Body of pancreas (tissue), 4 donors: ENCODE data around the gene RNF13. TPM values are rescaled to one million over a fixed set of nuclear protein-coding genes. Genes with fewer than 3 reads are reported as not detected.

Source experiments
- ATAC-seq: fragments of 150-250 bp; one replicate; pipeline ENCODE4 v1.9.1; 2016
- DNase-seq, 4 donors: peaks; one replicate each; pipeline ENCODE4 v3.0.0-alpha.2; 2019
- H3K27ac ChIP-seq, 4 donors: fragments of 200-600 bp; sonication (generic); 1 replicate in 3 of 4; 2 replicates in 1 of 4; pipeline versions ENCODE4 v1.5.1 to v1.6.1; 2016 to 2019; ENCODE audit warnings: mild to moderate bottlenecking in 1 of 4, mixed read lengths in 1 of 4, moderate library complexity in 1 of 4
- H3K27me3 ChIP-seq, 2 donors: fragments of 200-600 bp; sonication (generic); one replicate each; pipeline ENCODE4 v1.6.0; 2016; ENCODE audit warnings: mild to moderate bottlenecking in 1 of 2
- H3K36me3 ChIP-seq, 2 donors: fragments of 200-600 bp; sonication (generic); replicated peaks in 1 of 2; 2 replicates each; pipeline ENCODE4 v1.5.1; 2016; ENCODE audit warnings: low read depth in 2 of 2; ENCODE audit not compliant: insufficient read depth in 1 of 2
- H3K4me1 ChIP-seq: fragments of 200-600 bp; sonication (generic); one replicate; pipeline ENCODE4 v1.6.0; 2016
- H3K4me3 ChIP-seq, 2 donors: fragments of 200-600 bp; sonication (generic); 1 replicate in 1 of 2; 2 replicates in 1 of 2; pipeline ENCODE4 v1.5.1; 2016 to 2019
- H3K9me3 ChIP-seq, 3 donors: fragments of 200-600 bp; sonication (generic); 1 replicate in 2 of 3; 2 replicates in 1 of 3; pipeline ENCODE4 v1.5.1; 2016
- CTCF ChIP-seq, 7 experiments: fragments of 450-650 bp in 4 of 7; fragments of 200-600 bp in 3 of 7; sonication (generic) in 3 of 7; IDR thresholded peaks; one replicate each; pipeline ENCODE4 v1.5.1; 2016 to 2019; ENCODE audit warnings: antibody characterized with exemption in 7 of 7
- POLR2A ChIP-seq, 3 donors: fragments of 450-650 bp; IDR thresholded peaks; one replicate each; pipeline ENCODE4 v1.6.1; 2016; ENCODE audit warnings: antibody characterized with exemption in 3 of 3, mild to moderate bottlenecking in 2 of 3
- WGBS, 2 donors: methylation state at CpG; one replicate each; pipeline ENCODE4 v1.1.5; 2017; 5-methylcytosine and 5-hydroxymethylcytosine counted together
- intact Hi-C: fragments of 100-400 bp; cut with DNase I; formaldehyde crosslinking; loops from one replicate; pipeline ENCODE4 v1.15.1; 2023
- total RNA-seq, 2 donors: library from RNA; depleted of rRNA; stranded (reverse); fragments of >200 nt; gene quantifications; one replicate each; pipeline ENCODE4 v1.1.0, GENCODE V29; 2016

RNF13 gene
- total RNA-seq, 2 donors from 2014 or later: 26.4 to 52.4 TPM

GRCh38 chr3:149767720-149768119 is 45.3 kb upstream of the RNF13 start:
- ATAC-seq (no peak), DNase-seq (no peak)
- Histone ChIP-seq H3K27ac (no peak overlapping the region), H3K27me3 (no peaks in the 10 kb centered on the region), H3K4me1 (no peaks in the 10 kb centered on the region), H3K4me3 (no peak overlapping the region), H3K9me3 (no peaks in the 10 kb centered on the region), H3K36me3 (no peaks in the 10 kb centered on the region)
- WGBS, 2 donors: 64 to 73% methylated on average over 4 to 6 of the region's 6 CpGs
- TF ChIP-seq CTCF (IDR thresholded peaks at IDR 0.05) (no peak), POLR2A (IDR thresholded peaks at IDR 0.05) (no peak)
- intact Hi-C loops: no loop called here

- H3K9me3 ChIP-seq: no peaks in the 10 kb centered on the region
- no peak overlapping the region for H3K27ac ChIP-seq
- 88 to 91% methylated on average over 6 of the region's 6 CpGs for WGBS, 2 donors
- ATAC-seq (no peak), DNase-seq (no peak)
- intact Hi-C loops: no loop called here
- no peaks in the 10 kb centered on the region for H3K36me3 ChIP-seq
- TF ChIP-seq CTCF (IDR thresholded peaks at IDR 0.05) (no peak), POLR2A (IDR thresholded peaks at IDR 0.05) (no peak)
- H3K4me3 ChIP-seq: no peak overlapping the region
- H3K27me3 ChIP-seq: no peaks in the 10 kb centered on the region
- no peaks in the 10 kb centered on the region for H3K4me1 ChIP-seq
These were observed 44.3 kb upstream of the RNF13 start for GRCh38 chr3:149768704-149769103.

- no peak for DNase-seq
- no peak overlapping the region for H3K27ac ChIP-seq
- no peaks in the 10 kb centered on the region for H3K27me3 ChIP-seq
- TF ChIP-seq POLR2A (IDR thresholded peaks at IDR 0.05): no peak
- TF ChIP-seq CTCF (IDR thresholded peaks at IDR 0.05): no peak
- H3K9me3 ChIP-seq: no peaks in the 10 kb centered on the region
- no peaks in the 10 kb centered on the region for H3K4me1 ChIP-seq
- no peak for ATAC-seq
- intact Hi-C loops: no loop called here
- 59 to 67% methylated on average over 2 of the region's 2 CpGs for WGBS, 2 donors
- no peak overlapping the region for H3K4me3 ChIP-seq
- H3K36me3 ChIP-seq: no peaks in the 10 kb centered on the region
These were observed 42.8 kb upstream of the RNF13 start for GRCh38 chr3:149770246-149770645.

GRCh38 chr3:149771652-149772271 is 41.3 kb upstream of the RNF13 start:
- Histone ChIP-seq H3K4me1 (no peaks in the 10 kb centered on the region), H3K4me3 (no peak overlapping the region), H3K36me3 (no peaks in the 10 kb centered on the region), H3K27ac (no peak overlapping the region), H3K9me3 (no peaks in the 10 kb centered on the region), H3K27me3 (no peaks in the 10 kb centered on the region)
- TF ChIP-seq POLR2A (IDR thresholded peaks at IDR 0.05): no peak
- peak; percentile 39 to 79 (median 64) for TF ChIP-seq CTCF (IDR thresholded peaks at IDR 0.05)
- WGBS, 2 donors: 41 to 44% methylated on average over 8 of the region's 8 CpGs
- intact Hi-C loops: no loop called here
- DNase-seq (peak; percentile 52 to 58 (median 54)), ATAC-seq (peak; percentile 56)

GRCh38 chr3:149772861-149773260 is 40.2 kb upstream of the RNF13 start:
- TF ChIP-seq CTCF (IDR thresholded peaks at IDR 0.05) (no peak), POLR2A (IDR thresholded peaks at IDR 0.05) (no peak)
- Histone ChIP-seq H3K36me3 (no peaks in the 10 kb centered on the region), H3K27ac (no peak overlapping the region), H3K9me3 (no peaks in the 10 kb centered on the region), H3K4me1 (no peaks in the 10 kb centered on the region), H3K4me3 (no peak overlapping the region), H3K27me3 (no peaks in the 10 kb centered on the region)
- intact Hi-C loops: no loop called here
- no peak for DNase-seq
- WGBS, 2 donors: 76 to 91% methylated on average over 2 of the region's 2 CpGs
- no peak for ATAC-seq
